CD4-positive, alpha-beta T cell treated with Interleukin-2 at 100 ng/mL for 4 hours (primary cell): ENCODE results near the gene CHRM2.
"Not testable (repeated sequence)": the region's sequence is repeated elsewhere in the genome, so short reads cannot be mapped to it uniquely, and the experiment has no call there.

ENCODE experiments used
- DNase-seq: peaks from one replicate; pipeline ENCODE4 v3.0.0-alpha.2; 2020; ENCODE audit warnings: low spot score

Gene CHRM2

GRCh38 chr7:136868496-136869000, at the start of gene CHRM2:
Gene CHRM2 (plus strand): TSS chr7:136868652. CDS start chr7:137014866, 146,214 bp downstream.
- DNase-seq, result no peak

DNA sequence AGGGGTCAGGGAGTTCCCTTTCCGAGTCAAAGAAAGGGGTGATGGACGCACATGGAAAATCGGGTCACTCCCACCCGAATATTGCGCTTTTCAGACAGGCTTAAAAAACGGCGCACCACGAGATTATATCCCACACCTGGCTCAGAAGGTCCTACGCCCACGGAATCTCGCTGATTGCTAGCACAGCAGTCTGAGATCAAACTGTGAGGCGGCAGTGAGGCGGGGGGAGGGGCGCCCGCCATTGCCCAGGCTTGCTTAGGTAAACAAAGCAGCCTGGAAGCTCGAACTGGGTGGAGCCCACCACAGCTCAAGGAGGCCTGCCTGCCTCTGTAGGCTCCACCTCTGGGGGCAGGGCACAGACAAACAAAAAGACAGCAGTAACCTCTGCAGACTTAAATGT, 37.1 kb upstream of the CHRM2 start:
- DNase-seq, result not testable (repeated sequence)

- no peak for DNase-seq
These were observed 22.5 kb upstream of the CHRM2 start for GRCh38 chr7:136845899-136846465.

DNA sequence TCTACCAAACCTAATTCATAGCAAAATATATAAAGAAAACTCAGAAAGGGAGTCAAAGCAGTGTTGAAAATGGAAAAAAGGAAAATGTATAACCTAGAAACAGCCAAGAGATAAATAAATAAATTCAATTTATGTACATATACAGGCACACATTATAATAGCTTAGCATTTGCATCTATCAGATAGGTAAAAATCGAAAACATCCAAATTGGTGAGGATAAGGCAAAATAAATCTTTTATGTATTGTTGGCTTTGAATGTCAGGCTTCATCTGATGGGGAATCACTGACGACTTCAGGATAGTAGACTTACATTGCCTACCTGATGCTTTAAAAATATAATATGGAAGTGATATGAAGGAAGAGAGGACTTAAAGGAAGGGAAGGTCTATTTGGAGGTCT, 20.6 kb upstream of the CHRM2 start:
- no peak for DNase-seq

DNA sequence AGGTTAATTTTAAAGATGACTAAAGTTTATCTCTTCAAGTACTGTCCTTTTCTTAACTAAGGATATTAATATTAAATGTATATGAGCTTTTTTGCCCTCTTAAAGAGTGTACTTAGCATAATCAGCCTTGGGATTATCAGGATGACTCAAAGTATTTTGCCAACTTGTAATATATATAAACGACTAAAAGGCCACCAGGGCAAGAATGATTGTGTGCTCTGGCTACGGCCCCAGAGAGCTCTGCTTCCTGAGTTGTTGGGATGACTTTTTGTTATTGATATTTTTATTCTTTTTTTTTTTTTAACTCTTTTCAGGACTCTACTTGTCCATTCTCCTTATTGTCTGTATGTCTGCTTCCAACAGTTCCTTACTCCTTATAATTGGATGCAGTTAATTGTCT, 14.8 kb upstream of the CHRM2 start:
- no peak for DNase-seq

- no peak for DNase-seq
These were observed 10.9 kb upstream of the CHRM2 start for GRCh38 chr7:136857573-136857972.

GRCh38 chr7:136859803-136860202, 8.6 kb upstream of the CHRM2 start:
- no peak for DNase-seq

GRCh38 chr7:136865236-136865635, 3.2 kb upstream of the CHRM2 start:
- DNase-seq, result no peak

- no peak for DNase-seq
These were observed 2.7 kb upstream of the CHRM2 start for GRCh38 chr7:136865777-136866176.

DNA sequence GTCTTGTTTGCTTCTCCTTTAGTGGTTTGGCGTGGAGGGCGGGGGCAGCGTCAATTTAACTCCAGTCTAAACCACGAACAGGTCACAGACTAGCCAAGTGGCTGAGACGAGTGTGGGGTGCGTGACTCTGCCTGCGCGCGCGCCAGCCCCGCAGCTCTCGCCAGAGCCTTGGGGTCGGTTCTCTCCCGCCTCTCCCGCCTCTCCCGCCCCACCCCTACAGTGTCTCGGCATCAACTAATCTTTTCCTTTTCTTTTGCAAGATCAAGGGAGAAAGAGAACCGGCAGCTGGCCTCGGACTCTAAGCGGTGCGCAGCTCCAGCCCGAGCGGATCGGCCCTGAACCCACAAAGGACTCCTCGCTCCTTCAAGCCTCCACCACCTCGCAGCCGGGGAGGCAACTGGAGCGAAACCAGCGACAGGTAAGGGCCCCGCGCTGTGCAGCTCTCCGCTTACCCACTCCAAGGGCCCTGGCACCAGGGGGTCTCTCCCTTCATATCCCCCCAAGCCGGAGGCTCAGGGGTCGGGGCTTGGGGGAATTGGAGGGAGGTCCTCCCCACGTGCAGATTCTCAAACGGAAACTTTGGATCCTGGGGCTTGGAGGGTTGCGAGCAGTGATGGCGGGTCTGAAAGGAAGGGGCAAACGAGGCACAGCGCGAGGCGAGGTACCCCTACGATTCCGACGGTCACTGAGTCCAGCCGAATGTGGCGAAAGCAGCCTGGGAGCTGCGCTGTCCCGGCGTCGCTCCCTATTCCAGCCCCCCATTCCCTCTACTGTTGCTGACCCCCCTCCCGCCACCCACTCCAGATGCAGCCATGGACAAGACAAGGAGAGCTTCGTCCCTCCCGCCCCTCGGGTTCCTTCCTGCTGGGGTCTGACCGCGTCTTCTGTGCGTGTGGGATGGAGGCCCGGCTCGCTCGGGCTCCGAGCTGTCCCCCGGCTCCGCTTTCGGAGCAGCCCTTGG, 829 bp downstream of the CHRM2 start:
- no peak for DNase-seq

GRCh38 chr7:136869991-136870865, 1.8 kb downstream of the CHRM2 start:
- no peak for DNase-seq

GRCh38 chr7:136870866-136871487, 2.5 kb downstream of the CHRM2 start:
- DNase-seq, result no peak

GRCh38 chr7:136874393-136875032, 6.1 kb downstream of the CHRM2 start:
- no peak for DNase-seq

GRCh38 chr7:136877509-136877908, 9.1 kb downstream of the CHRM2 start:
- DNase-seq, result no peak

- no peak for DNase-seq
These were observed 9.5 kb downstream of the CHRM2 start for GRCh38 chr7:136877990-136878389.

DNA sequence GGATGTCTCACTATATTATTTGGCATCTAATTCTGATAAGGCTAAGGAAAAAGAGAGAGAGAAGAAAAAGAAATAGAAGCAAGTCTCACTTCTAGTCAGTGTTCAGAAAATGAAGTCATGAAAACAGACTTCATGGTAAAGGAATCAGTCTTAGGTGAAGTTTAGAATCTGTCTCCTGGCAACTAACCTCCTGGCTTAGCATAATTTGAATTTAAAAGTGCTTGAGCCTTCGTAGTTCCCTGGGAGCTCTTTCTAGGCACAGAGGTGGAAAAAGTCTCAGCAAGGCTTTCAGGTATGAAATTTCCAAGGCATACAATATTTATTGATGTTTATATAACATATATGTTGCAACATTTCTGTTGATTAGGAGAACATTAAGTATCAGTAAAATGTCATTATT, 10.4 kb downstream of the CHRM2 start:
- DNase-seq, result no peak

DNA sequence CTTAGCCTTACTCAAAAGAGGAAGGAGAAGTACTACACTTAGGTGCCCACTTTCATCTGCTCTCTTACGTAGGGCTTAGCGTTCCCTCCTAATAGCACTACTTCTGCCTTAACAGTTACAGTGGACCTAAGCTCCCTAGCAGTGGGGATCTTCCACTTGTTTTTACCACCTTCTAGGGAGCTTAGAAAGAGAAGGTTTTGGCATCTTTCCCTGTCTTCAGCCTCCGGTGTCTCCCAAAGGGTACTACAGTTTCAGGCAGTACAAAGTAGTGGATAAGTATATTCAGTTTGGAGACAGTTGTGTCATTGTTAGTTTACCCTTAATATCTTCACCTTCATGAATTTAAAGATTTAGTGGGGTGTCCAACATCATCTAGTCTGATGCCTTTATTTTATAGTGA, 14.6 kb downstream of the CHRM2 start:
- DNase-seq, result no peak

DNA sequence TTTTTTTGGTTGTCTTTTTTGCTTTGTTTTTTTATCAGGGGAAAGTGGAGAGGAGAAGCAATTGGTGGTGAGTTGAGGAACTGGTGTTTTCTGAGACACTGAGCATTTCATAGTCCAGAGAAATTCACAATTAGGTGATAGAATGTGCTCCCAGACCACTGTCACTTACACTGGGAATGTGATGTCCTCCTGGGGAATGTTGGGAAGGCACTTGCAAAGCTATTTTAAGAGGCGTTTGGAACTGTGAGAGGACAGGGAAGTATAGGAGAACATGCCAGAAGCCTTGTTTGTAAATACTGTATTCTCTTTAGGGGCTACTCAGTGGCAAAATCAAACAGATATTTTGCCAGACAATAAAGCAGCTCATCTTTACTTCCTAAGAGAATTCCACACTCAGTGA, 16.0 kb downstream of the CHRM2 start:
- DNase-seq, result no peak

DNA sequence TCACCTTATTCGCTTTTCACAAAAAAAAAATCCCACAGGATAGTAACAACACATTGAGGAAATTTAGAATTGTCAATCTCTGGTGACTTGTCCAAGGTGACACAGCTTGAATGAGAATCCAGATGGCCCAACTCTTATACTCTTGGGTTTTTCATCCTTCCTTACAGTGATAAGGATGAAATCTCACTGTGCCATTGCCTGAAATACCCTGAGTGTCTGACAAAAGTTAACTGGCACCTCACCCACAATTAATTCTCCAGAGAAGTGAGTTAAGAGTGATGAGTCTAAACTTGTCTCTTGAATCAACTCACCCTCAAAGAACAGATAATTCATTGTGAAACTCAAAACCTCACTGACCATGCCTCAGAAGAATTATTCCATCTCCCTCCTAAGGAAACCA, 18.9 kb downstream of the CHRM2 start:
- DNase-seq, result no peak

DNA sequence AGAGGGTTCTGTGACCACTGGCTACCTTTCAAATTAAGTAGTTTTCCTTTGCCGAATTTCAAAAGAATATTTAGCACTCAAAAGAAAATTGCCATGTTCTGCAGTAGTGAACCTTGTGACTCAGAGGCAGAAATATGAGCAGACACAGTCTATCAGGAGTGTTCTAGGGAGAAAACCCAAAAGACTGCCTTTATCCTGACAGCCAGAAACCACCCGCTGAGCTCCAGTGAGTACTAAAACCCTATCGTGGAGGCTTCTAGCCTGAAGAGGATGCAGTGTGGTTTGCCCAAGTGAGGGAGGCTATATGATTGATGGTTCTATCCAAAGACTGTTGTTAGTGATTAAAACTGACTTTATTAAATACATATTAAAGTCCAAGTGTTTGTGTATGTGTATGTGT, 21.9 kb downstream of the CHRM2 start:
- no peak for DNase-seq

DNA sequence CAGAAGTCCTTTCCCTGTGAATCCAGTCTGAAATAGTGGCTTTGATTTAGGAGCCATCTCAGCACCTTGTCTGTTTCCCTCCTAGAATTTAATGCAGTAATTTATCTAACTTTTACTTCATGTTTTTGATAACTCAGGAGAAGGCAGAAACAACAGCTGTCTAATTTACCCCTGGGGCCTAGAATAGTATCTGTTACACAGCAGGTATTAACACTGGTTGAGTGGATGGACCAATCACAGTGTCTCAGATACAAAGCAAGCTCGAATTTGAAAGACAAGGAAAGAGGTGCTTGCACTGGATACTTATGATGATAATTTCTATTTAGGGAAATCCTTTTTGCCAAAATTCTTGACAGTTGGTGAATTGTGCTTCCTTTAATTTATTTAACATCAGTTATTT, 23.4 kb downstream of the CHRM2 start:
- no peak for DNase-seq
